Measurements from ENCODE around the gene GDAP1L1. TPM values are rescaled to one million over a fixed set of nuclear protein-coding genes. Genes with fewer than 3 reads are reported as not detected.
"Not testable (repeated sequence)": the region's sequence is repeated elsewhere in the genome, so short reads cannot be mapped to it uniquely, and the experiment has no call there.

The GDAP1L1 gene
- total and polyA plus RNA-seq, 2 of the 4 experiments (the other 2 are of a cell fraction), result not detected

DNA sequence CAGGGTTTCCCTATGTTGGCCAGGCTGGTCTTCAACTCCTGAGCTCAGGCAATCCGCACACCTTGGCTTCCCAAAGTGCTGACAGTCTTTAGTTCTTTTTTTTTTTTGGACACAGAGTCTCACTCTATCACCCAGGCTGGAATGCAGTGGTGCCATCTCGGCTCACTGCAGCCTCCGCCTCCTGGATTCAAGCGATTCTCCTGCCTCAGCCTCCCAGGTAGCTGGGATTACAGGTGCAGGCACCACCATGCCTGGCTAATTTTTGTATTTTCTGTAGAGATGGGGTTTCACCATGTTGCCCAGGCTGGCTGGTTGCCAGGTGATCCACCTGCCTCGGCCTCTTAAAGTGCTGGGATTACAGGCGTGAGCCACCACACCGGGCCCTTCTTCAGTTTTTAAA, 80.6 kb downstream of the GDAP1L1 start:
- H3K4me2 ChIP-seq (ENCODE audit: low read depth, low read length); H3K23ac ChIP-seq (ENCODE audit: low read depth, low read length); CTCF ChIA-PET; H2BK15ac ChIP-seq (ENCODE audit: low read depth, low read length); H2BK120ac ChIP-seq (ENCODE audit: low read depth, low read length); H3K27me3 ChIP-seq (ENCODE audit: control insufficient read depth, insufficient read depth, low read length); intact Hi-C loops (cut with micrococcal nuclease); H4K91ac ChIP-seq (ENCODE audit: insufficient read depth, low read depth, low read length); H4K8ac ChIP-seq (ENCODE audit: low read depth in 2 of 2, low read length in 2 of 2); H2AFZ ChIP-seq (replicated peaks; ENCODE audit: low read length, poor library complexity); H3K9ac ChIP-seq (ENCODE audit: low read depth, low read length); H3K36me3 ChIP-seq (ENCODE audit: control insufficient read depth, insufficient read depth, low read length); H2AK9ac ChIP-seq (replicated peaks; ENCODE audit: low read depth, low read length, poor library complexity); H4K20me1 ChIP-seq (ENCODE audit: insufficient read depth, low read length); H3K9me3 ChIP-seq (ENCODE audit: control insufficient read depth, insufficient read depth, low read length); H2AK5ac ChIP-seq (ENCODE audit: low read depth, low read length); H3K27ac ChIP-seq (ENCODE audit: insufficient read depth, low read length); in situ Hi-C loops (cut with MboI; ENCODE audit: low sequenced_read_pairs); H3K4me3 ChIP-seq (ENCODE audit: insufficient read depth, low read depth, low read length); dilution Hi-C loops (cut with HindIII; ENCODE audit: low sequenced_read_pairs, unreplicated experiment); H2BK5ac ChIP-seq (ENCODE audit: low read depth, low read length, poor library complexity, severe bottlenecking); H3K4me1 ChIP-seq (ENCODE audit: control insufficient read depth, insufficient read depth, low read length); H3K79me1 ChIP-seq (ENCODE audit: low read depth in 1 of 2, low read length in 2 of 2); H3K4ac ChIP-seq (ENCODE audit: low read depth, low read length); H3K9me1 ChIP-seq (ENCODE audit: insufficient read depth, low read length); H4K5ac ChIP-seq (ENCODE audit: low read depth, low read length); H3K18ac ChIP-seq (ENCODE audit: low read depth, low read length); BruUV-seq (replicated peaks); H2BK20ac ChIP-seq (ENCODE audit: low read depth, low read length); H3K56ac ChIP-seq (ENCODE audit: extremely low read depth, insufficient read depth, low read length); H3K14ac ChIP-seq (replicated peaks; ENCODE audit: low read depth, low read length); DNase-seq; ATAC-seq (ENCODE audit: low read depth): not testable (repeated sequence)
- POLR2A ChIA-PET (ENCODE audit: unreplicated experiment), result interaction anchor here (0.6 kb wide), 1 partner anchor 1404 kb away, joined by 3 read pairs; no protein-coding TSS in a partner anchor
- 74% methylated on average over 4 of the region's 7 CpGs; no CpG with 5 or more reads in 1 of the 2 experiments for WGBS, 2 experiments (ENCODE audit: extremely low coverage in 2 of 2, insufficient read length in 1 of 2)
